H1 (cell line): ENCODE data around the gene GPR63. TPM values are rescaled to one million over a fixed set of nuclear protein-coding genes. Genes with fewer than 3 reads are reported as not detected.

ENCODE experiments used
- CTCF ChIA-PET: fragments of 300-600 bp; sonication (Branson Sonifier 250); formaldehyde crosslinking; loops from one replicate; lab custom pipeline; 2021; ENCODE audit not compliant: partially characterized antibody; lab: Charles Lee
- POLR2A ChIA-PET: fragments of 300-600 bp; sonication (Branson Sonifier 250); formaldehyde crosslinking; loops from one replicate; lab custom pipeline; 2021; ENCODE audit warnings: inconsistent platforms; ENCODE audit not compliant: partially characterized antibody; lab: Charles Lee
- DNase-seq, 2 experiments: peaks; one replicate each; pipeline versions ENCODE4 v3.0.0 to v3.0.0-alpha.2; 2010 to 2022; ENCODE audit warnings: low spot score in 2 of 2, low read depth in 1 of 2, mixed read lengths in 1 of 2
- FAIRE-seq: peaks from 2 replicates; lab custom pipeline; 2011; peaks lifted over from hg19 to GRCh38; lab: Jason Lieb, UNC
- H2AFZ ChIP-seq: 2 replicates; pipeline ENCODE4 v1.8.1; 2012; ENCODE audit warnings: low read length, inconsistent platforms
- H2AK5ac ChIP-seq: 2 replicates; pipeline ENCODE4 v1.6.1; 2013; ENCODE audit warnings: low read depth, low read length
- H2BK120ac ChIP-seq: replicated peaks from 2 replicates; pipeline ENCODE3; 2013; ENCODE audit warnings: low read depth, low read length, inconsistent platforms
- H2BK12ac ChIP-seq: 2 replicates; pipeline ENCODE4 v1.6.1; 2013; ENCODE audit warnings: low read depth, low read length
- H2BK15ac ChIP-seq: 2 replicates; pipeline ENCODE4 v1.6.1; 2013; ENCODE audit warnings: low read length
- H2BK20ac ChIP-seq: 2 replicates; pipeline ENCODE4 v1.6.1; 2013; ENCODE audit warnings: low read length
- H2BK5ac ChIP-seq: 2 replicates; pipeline ENCODE4 v1.6.1; 2013; ENCODE audit warnings: low read depth, low read length
- H3K14ac ChIP-seq: 2 replicates; pipeline ENCODE4 v1.6.1; 2013; ENCODE audit warnings: inconsistent platforms; ENCODE audit not compliant: insufficient read length
- H3K18ac ChIP-seq: 2 replicates; pipeline ENCODE4 v1.6.1; 2013; ENCODE audit warnings: low read length; ENCODE audit errors: extremely low read depth
- H3K23ac ChIP-seq: 2 replicates; pipeline ENCODE4 v1.6.1; 2013; ENCODE audit warnings: inconsistent platforms; ENCODE audit not compliant: insufficient read length
- H3K23me2 ChIP-seq: 2 replicates; pipeline ENCODE4 v1.6.1; 2013; ENCODE audit warnings: low read depth, low read length
- H3K27ac ChIP-seq: 2 replicates; pipeline ENCODE4 v1.6.1; 2011; ENCODE audit warnings: low read depth, low read length, inconsistent platforms
- H3K27me3 ChIP-seq, 4 experiments: replicated peaks in 1 of 4; 1 replicate in 1 of 4; 2 replicates in 3 of 4; pipeline versions ENCODE4 v1.6.1 to v1.8.1; 2011 to 2013; ENCODE audit warnings: low read length in 3 of 4, mild to moderate bottlenecking in 3 of 4, inconsistent platforms in 2 of 4, mixed read lengths in 2 of 4, moderate library complexity in 1 of 4; ENCODE audit not compliant: control insufficient read depth in 3 of 4, insufficient read depth in 3 of 4; ENCODE audit errors: extremely low read depth in 1 of 4
- H3K36me3 ChIP-seq, 4 experiments: 2 replicates each; pipeline versions ENCODE4 v1.6.1 to v1.8.1; 2011 to 2013; ENCODE audit warnings: mild to moderate bottlenecking in 4 of 4, low read length in 3 of 4, moderate library complexity in 2 of 4, control low read depth in 1 of 4, inconsistent platforms in 1 of 4; ENCODE audit not compliant: insufficient read depth in 4 of 4, control insufficient read depth in 2 of 4
- H3K4ac ChIP-seq: replicated peaks from 2 replicates; pipeline ENCODE3; 2013; ENCODE audit warnings: low read length, low read depth, mixed read lengths, inconsistent platforms; ENCODE audit not compliant: insufficient read length
- H3K4me1 ChIP-seq, 4 experiments: replicated peaks in 1 of 4; 1 replicate in 1 of 4; 2 replicates in 3 of 4; pipeline versions ENCODE4 v1.6.1 to v1.8.1; 2011 to 2013; ENCODE audit warnings: low read length in 3 of 4, inconsistent platforms in 2 of 4, mixed read lengths in 1 of 4; ENCODE audit not compliant: insufficient read depth in 4 of 4, control insufficient read depth in 3 of 4
- H3K4me2 ChIP-seq, 2 experiments: 2 replicates each; pipeline versions ENCODE4 v1.6.1 to v1.8.1; 2011 to 2013; ENCODE audit warnings: low read depth in 2 of 2, low read length in 2 of 2, control low read depth in 1 of 2, inconsistent platforms in 1 of 2, mild to moderate bottlenecking in 1 of 2; ENCODE audit not compliant: insufficient read depth in 1 of 2
- H3K4me3 ChIP-seq, 4 experiments: fragments of 200-600, 300-600 bp in 1 of 4; sonication (generic), shearing (Covaris generic), sonication (Bioruptor Twin) in 1 of 4; 2 replicates each; pipeline versions ENCODE4 v1.5.1 to v1.8.1; 2011 to 2016; ENCODE audit warnings: low read length in 4 of 4, low read depth in 3 of 4, control low read depth in 2 of 4, inconsistent platforms in 2 of 4, mild to moderate bottlenecking in 2 of 4, mixed read lengths in 1 of 4, moderate library complexity in 1 of 4; ENCODE audit not compliant: insufficient read depth in 2 of 4; ENCODE audit errors: extremely low read depth in 1 of 4
- H3K56ac ChIP-seq: replicated peaks from 2 replicates; pipeline ENCODE3; 2013; ENCODE audit warnings: low read depth, mild to moderate bottlenecking, mixed read lengths, low read length, inconsistent platforms; ENCODE audit not compliant: insufficient read length
- H3K79me1 ChIP-seq: 2 replicates; pipeline ENCODE4 v1.6.1; 2013; ENCODE audit warnings: low read depth, low read length, control low read depth
- H3K79me2 ChIP-seq, 2 experiments: 2 replicates each; pipeline versions ENCODE4 v1.6.1 to v1.8.1; 2012 to 2013; ENCODE audit warnings: low read length in 2 of 2, mild to moderate bottlenecking in 2 of 2, inconsistent platforms in 1 of 2; ENCODE audit not compliant: insufficient read depth in 2 of 2, control insufficient read depth in 1 of 2
- H3K9ac ChIP-seq, 4 experiments: replicated peaks in 1 of 4; 1 replicate in 1 of 4; 2 replicates in 3 of 4; pipeline versions ENCODE4 v1.6.1 to v1.8.1; 2011 to 2013; ENCODE audit warnings: low read depth in 3 of 4, low read length in 3 of 4, control low read depth in 2 of 4, mild to moderate bottlenecking in 2 of 4, moderate library complexity in 2 of 4, inconsistent platforms in 1 of 4; ENCODE audit errors: extremely low read depth in 1 of 4
- H3K9me3 ChIP-seq, 2 experiments: 2 replicates each; pipeline versions ENCODE4 v1.6.1 to v1.8.1; 2012 to 2013; ENCODE audit warnings: mild to moderate bottlenecking in 2 of 2, moderate library complexity in 2 of 2, control low read depth in 1 of 2, inconsistent platforms in 1 of 2, low read depth in 1 of 2, low read length in 1 of 2, mixed read lengths in 1 of 2; ENCODE audit not compliant: insufficient read depth in 2 of 2
- H4K20me1 ChIP-seq, 2 experiments: replicated peaks in 1 of 2; 2 replicates each; pipeline versions ENCODE3 to v1.8.1; 2011 to 2013; ENCODE audit warnings: inconsistent platforms in 2 of 2, low read length in 2 of 2, mild to moderate bottlenecking in 1 of 2; ENCODE audit not compliant: insufficient read depth in 2 of 2, control insufficient read depth in 1 of 2
- H4K5ac ChIP-seq: 2 replicates; pipeline ENCODE4 v1.6.1; 2013; ENCODE audit warnings: low read length, low read depth, mixed read lengths, inconsistent platforms; ENCODE audit not compliant: insufficient read length
- H4K8ac ChIP-seq: 2 replicates; pipeline ENCODE4 v1.8.0; 2013; ENCODE audit warnings: mild to moderate bottlenecking, moderate library complexity, low read length, inconsistent platforms; ENCODE audit not compliant: insufficient read depth; ENCODE audit errors: extremely low read depth
- H4K91ac ChIP-seq: replicated peaks from 2 replicates; pipeline ENCODE3; 2013; ENCODE audit warnings: low read length, mixed read lengths, inconsistent platforms; ENCODE audit not compliant: insufficient read length
- SRF ChIP-seq: IDR thresholded peaks from 2 replicates; pipeline ENCODE4 v1.6.1; 2011; ENCODE audit warnings: mild to moderate bottlenecking, low read depth, low read length, moderate library complexity
- WGBS, 2 experiments: shearing (Covaris generic) in 1 of 2; methylation state at CpG; one replicate each; pipeline versions ENCODE4 v1.1.6 to v1.1.7; 2013 to 2015; ENCODE audit warnings: low lambda C conversion rate in 2 of 2, mixed read lengths in 2 of 2, inconsistent platforms in 1 of 2, low coverage in 1 of 2, missing lambda C conversion rate in 1 of 2; ENCODE audit not compliant: insufficient replicate concordance in 2 of 2, insufficient coverage in 1 of 2, insufficient read length in 1 of 2; ENCODE audit errors: extremely low coverage in 1 of 2, missing lambda C conversion rate in 1 of 2; 5-methylcytosine and 5-hydroxymethylcytosine counted together
- polyA plus RNA-seq, 7 experiments: library from polyadenylated mRNA; depleted of rRNA in 3 of 7; stranded (reverse) in 5 of 7; unstranded in 2 of 7; fragments of >200 nt in 5 of 7; fragments of 200-250 nt in 2 of 7; gene quantifications; 1 replicate in 5 of 7; 2 replicates in 1 of 7; 4 replicates in 1 of 7; pipeline versions ENCODE4 v1.2.1 to v1.2.3, GENCODE V29; 2011 to 2013; ENCODE audit warnings: missing spikeins in 2 of 7, mixed read lengths in 2 of 7
- total RNA-seq: library from RNA; stranded (reverse); fragmentation: NEBNext Ultra II Directional; extraction: Animal tissue kit (Norgen Biotek cat#: 25700); gene quantifications from 2 replicates; pipeline ENCODE4 v1.2.1, GENCODE V29; 2021

GPR63 gene
- total and polyA plus RNA-seq, 2 of the 8 experiments (the other 6 are each of a cell fraction or from before 2014, with no cell fraction given), result 6.1 to 11.6 TPM

DNA sequence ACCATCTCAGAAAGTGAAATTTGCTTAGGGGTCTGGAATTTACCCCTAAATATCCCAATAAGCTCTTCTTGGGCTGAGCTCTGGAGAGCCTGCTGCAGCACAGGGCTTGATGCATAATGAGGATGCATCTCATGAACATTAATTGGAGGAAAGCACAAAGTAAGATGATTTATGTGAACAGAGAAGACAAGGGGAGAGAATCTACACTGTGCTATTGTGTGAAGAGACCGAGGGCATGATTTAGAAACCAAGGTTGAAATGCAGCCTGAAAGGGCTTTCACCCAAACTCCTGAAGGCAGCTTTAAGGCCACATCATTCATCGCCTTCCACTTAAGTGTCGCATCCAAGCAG is 27.8 kb upstream of the GPR63 start:
- no peaks in the 10 kb centered on the region for H3K23me2 ChIP-seq
- no peak overlapping the region for H3K23ac ChIP-seq
- H2AK5ac ChIP-seq, result no peak overlapping the region
- no peak overlapping the region for H3K14ac ChIP-seq
- H4K8ac ChIP-seq, result no peak overlapping the region
- no peak overlapping the region for H3K56ac ChIP-seq
- H3K79me1 ChIP-seq, result no peaks in the 10 kb centered on the region
- H3K4ac ChIP-seq, result no peak overlapping the region
- H3K4me3 ChIP-seq, result no peak overlapping the region
- no peak overlapping the region for H3K9ac ChIP-seq
- H3K79me2 ChIP-seq, result no peaks in the 10 kb centered on the region
- no peak overlapping the region for H2BK15ac ChIP-seq
- no peak for FAIRE-seq
- no peaks in the 10 kb centered on the region for H3K36me3 ChIP-seq
- ChIA-PET CTCF (interaction anchor here (0.9 kb wide), 1 partner anchor 234 kb away, joined by 3 read pairs; no protein-coding TSS in a partner anchor), POLR2A (no interaction called here)
- 93% methylated on average over 3 of the region's 3 CpGs; no CpG with 5 or more reads in 1 of the 2 experiments for WGBS, 2 experiments
- H3K4me2 ChIP-seq, result no peak overlapping the region
- no peak overlapping the region for H4K5ac ChIP-seq
- H4K91ac ChIP-seq, result no peak overlapping the region
- H2BK20ac ChIP-seq, result no peak overlapping the region
- H2BK120ac ChIP-seq, result no peak overlapping the region
- H4K20me1 ChIP-seq, result no peaks in the 10 kb centered on the region
- H3K9me3 ChIP-seq, result 0 out of 4 replicates have a peak, but pooled peaks cover 0 to 2% of the 10 kb centered on the region in 2 experiments
- H2BK5ac ChIP-seq, result no peak overlapping the region
- H3K18ac ChIP-seq, result no peak overlapping the region
- H3K4me1 ChIP-seq, result no peaks in the 10 kb centered on the region
- H3K27ac ChIP-seq, result no peak overlapping the region
- no peak for DNase-seq
- H2BK12ac ChIP-seq, result no peak overlapping the region
- no peak overlapping the region for H2AFZ ChIP-seq
- H3K27me3 ChIP-seq, result no peaks in the 10 kb centered on the region
- no peak for TF ChIP-seq SRF
